Neural cell (in vitro differentiated cells): ENCODE results near the gene TOGARAM2.

ENCODE experiments used
- CTCF ChIP-seq: fragments of 450-650 bp; IDR thresholded peaks from 2 replicates; pipeline ENCODE4 v1.5.1; 2014; ENCODE audit warnings: antibody characterized with exemption, mild to moderate bottlenecking, moderate library complexity; ENCODE audit not compliant: poor library complexity, severe bottlenecking
- EP300 ChIP-seq: fragments of 450-650 bp; conservative IDR thresholded peaks from 2 replicates; pipeline ENCODE4 v1.6.1; 2014; ENCODE audit warnings: antibody characterized with exemption, mild to moderate bottlenecking, moderate library complexity; ENCODE audit not compliant: poor library complexity, severe bottlenecking
- EZH2 ChIP-seq: fragments of 200-600, 300-800 bp; shearing (Covaris generic), sonication (generic); IDR thresholded peaks from 2 replicates; pipeline ENCODE4 v1.6.1; 2014; ENCODE audit warnings: antibody characterized with exemption, low read length, borderline replicate concordance, mild to moderate bottlenecking; ENCODE audit not compliant: insufficient read depth, poor library complexity, severe bottlenecking
- POLR2AphosphoS5 ChIP-seq: IDR thresholded peaks from 2 replicates; pipeline ENCODE4 v1.6.1; 2012
- SMC3 ChIP-seq: fragments of 450-650 bp; conservative IDR thresholded peaks from 2 replicates; pipeline ENCODE4 v1.6.1; 2014; ENCODE audit warnings: antibody characterized with exemption, mild to moderate bottlenecking, moderate library complexity; ENCODE audit not compliant: poor library complexity
- TAF1 ChIP-seq: IDR thresholded peaks from 2 replicates; pipeline ENCODE4 v1.6.1; 2012; ENCODE audit warnings: low read depth

- TF ChIP-seq SMC3 (no peak), EZH2 (no peak), CTCF (no peak), TAF1 (no peak), POLR2AphosphoS5 (no peak), EP300 (no peak)
These were observed 8.2 kb upstream of the TOGARAM2 start for GRCh38 chr2:28972778-28973335.
